AG09309 (cell line): ENCODE data around the gene ADGRG1.

Source experiments
- DNase-seq: peaks from one replicate; pipeline ENCODE4 v3.0.0-alpha.2; 2010; ENCODE audit warnings: low read depth
- H3K4me3 ChIP-seq: 2 replicates; pipeline ENCODE4 v1.5.1; 2011; ENCODE audit warnings: mild to moderate bottlenecking, low read depth, low read length, moderate library complexity; ENCODE audit not compliant: control insufficient read depth
- CTCF ChIP-seq: IDR thresholded peaks from 2 replicates; pipeline ENCODE4 v1.5.1; 2011; ENCODE audit warnings: mild to moderate bottlenecking, low read depth, low read length, inconsistent platforms; ENCODE audit not compliant: insufficient read depth, control insufficient read depth; ENCODE audit errors: missing control alignments

The ADGRG1 gene

GRCh38 chr16:57624806-57625500 lies 3.5 kb upstream of the ADGRG1 start:
- no peak overlapping the region for H3K4me3 ChIP-seq
- no peak for TF ChIP-seq CTCF

GRCh38 chr16:57626420-57627170 lies 1.8 kb upstream of the ADGRG1 start:
- DNase-seq = no peak
- no peak for TF ChIP-seq CTCF
- no peak overlapping the region for H3K4me3 ChIP-seq

More at GRCh38 chr16:57624806-57625500, 3.5 kb upstream of the ADGRG1 start:
- no peak for DNase-seq

GRCh38 chr16:57627184-57627871 lies 1.1 kb upstream of the ADGRG1 start:
- peak; percentile 76 for DNase-seq
- TF ChIP-seq CTCF = peak; percentile 59

GRCh38 chr16:57628783-57629293 lies 408 bp downstream of the ADGRG1 start:
- H3K4me3 ChIP-seq = peak overlapping the region; percentile 16; the same call in 1 of the 2 replicates
- no peak for DNase-seq
- no peak for TF ChIP-seq CTCF

More at GRCh38 chr16:57627184-57627871, 1.1 kb upstream of the ADGRG1 start:
- no peak overlapping the region for H3K4me3 ChIP-seq

GRCh38 chr16:57629516-57630406 lies 1.3 kb downstream of the ADGRG1 start:
- no peak overlapping the region for H3K4me3 ChIP-seq
- no peak for TF ChIP-seq CTCF
- DNase-seq = no peak
